ENCODE measurements around the gene DMRTC2.

DMRTC2 gene

GRCh38 chr19:41847351-41848105 is 2.7 kb downstream of the DMRTC2 start:
- DNase-seq (ENCODE audit: low spot score), result no peak

- DNase-seq (ENCODE audit: low spot score), result no peak
Observed at GRCh38 chr19:41848666-41849065, 3.8 kb downstream of the DMRTC2 start.

- DNase-seq (ENCODE audit: low spot score), result no peak
Observed at GRCh38 chr19:41849067-41849466, 4.2 kb downstream of the DMRTC2 start.

GRCh38 chr19:41850381-41850780 is 5.5 kb downstream of the DMRTC2 start:
- DNase-seq (ENCODE audit: low spot score), result no peak

- DNase-seq (ENCODE audit: low spot score), result no peak
Observed at GRCh38 chr19:41851456-41851855, 6.6 kb downstream of the DMRTC2 start.

- no peak for DNase-seq (ENCODE audit: low spot score)
Observed at GRCh38 chr19:41853344-41853743, 8.5 kb downstream of the DMRTC2 start.

GRCh38 chr19:41853768-41854167 is 8.9 kb downstream of the DMRTC2 start:
- DNase-seq (ENCODE audit: low spot score), result no peak

- no peak for DNase-seq (ENCODE audit: low spot score)
Observed at GRCh38 chr19:41859213-41859617, 14.4 kb downstream of the DMRTC2 start.

GRCh38 chr19:41859618-41860418 is 15.0 kb downstream of the DMRTC2 start, which contains the start of gene RPS19:
RPS19 (plus strand) TSS chr19:41860255; CDS start chr19:41860775, 520 bp downstream.
- DNase-seq (ENCODE audit: low spot score), result peak; percentile 95

GRCh38 chr19:41860419-41861115 is 15.7 kb downstream of the DMRTC2 start:
- DNase-seq (ENCODE audit: low spot score), result no peak

- no peak for DNase-seq (ENCODE audit: low spot score)
Observed at GRCh38 chr19:41861116-41861768, 16.4 kb downstream of the DMRTC2 start.

GRCh38 chr19:41861846-41862245 is 17.0 kb downstream of the DMRTC2 start:
- DNase-seq (ENCODE audit: low spot score), result no peak

GRCh38 chr19:41862445-41862986 is 17.7 kb downstream of the DMRTC2 start:
- DNase-seq (ENCODE audit: low spot score), result no peak

- DNase-seq (ENCODE audit: low spot score), result no peak
Observed at GRCh38 chr19:41863209-41863931, 18.5 kb downstream of the DMRTC2 start.

- DNase-seq (ENCODE audit: low spot score), result no peak
Observed at GRCh38 chr19:41864374-41864773, 19.5 kb downstream of the DMRTC2 start.

- DNase-seq (ENCODE audit: low spot score), result no peak
Observed at GRCh38 chr19:41866284-41866683, 21.4 kb downstream of the DMRTC2 start.

- DNase-seq (ENCODE audit: low spot score), result no peak
Observed at GRCh38 chr19:41868120-41868988, 23.5 kb downstream of the DMRTC2 start.

- DNase-seq (ENCODE audit: low spot score), result no peak
Observed at GRCh38 chr19:41868989-41869300, 24.1 kb downstream of the DMRTC2 start.

GRCh38 chr19:41869374-41869955 is 24.6 kb downstream of the DMRTC2 start:
- DNase-seq (ENCODE audit: low spot score), result no peak

GRCh38 chr19:41870401-41870873 is 25.6 kb downstream of the DMRTC2 start:
- DNase-seq (ENCODE audit: low spot score), result peak; percentile 82
